Hematopoietic multipotent progenitor cell (in vitro differentiated cells): ENCODE results near the gene GSTO2. TPM values are rescaled to one million over a fixed set of nuclear protein-coding genes. Genes with fewer than 3 reads are reported as not detected.
"Not testable (repeated sequence)": the region's sequence is repeated elsewhere in the genome, so short reads cannot be mapped to it uniquely, and the experiment has no call there.

ENCODE experiments used
- DNase-seq, 3 donors: peaks; one replicate each; pipeline ENCODE4 v3.0.0-alpha.2; 2011 to 2015; ENCODE audit warnings: low read depth in 2 of 3, low spot score in 2 of 3
- total RNA-seq: library from RNA; depleted of rRNA; stranded (reverse); fragments of >200 nt; gene quantifications from one replicate; pipeline ENCODE4 v1.2.3, GENCODE V29; 2012

Gene GSTO2
- total RNA-seq = 5.7 TPM

- peak; percentile 89 to 100 (median 99) for DNase-seq
Observed at GRCh38 chr10:104268713-104269645, at the start of gene GSTO2. Gene GSTO2, plus strand, starts transcription at chr10:104269184. Its CDS starts 5,732 bp downstream, at chr10:104274916.

- DNase-seq = no peak
Observed at GRCh38 chr10:104220522-104220921, 48.5 kb upstream of the GSTO2 start.

GRCh38 chr10:104223304-104223703 lies 45.7 kb upstream of the GSTO2 start:
- DNase-seq = no peak

GRCh38 chr10:104230490-104230889 lies 38.5 kb upstream of the GSTO2 start:
- DNase-seq = no peak

- DNase-seq = peak; percentile 94 to 97 (median 96)
Observed at GRCh38 chr10:104231784-104232612, 37.0 kb upstream of the GSTO2 start, which contains the start of gene CFAP43. Gene CFAP43, minus strand, starts transcription at chr10:104232364. Its CDS starts 118 bp downstream, at chr10:104232246.

GRCh38 chr10:104232613-104233102 lies 36.3 kb upstream of the GSTO2 start:
- no peak for DNase-seq

GRCh38 chr10:104233817-104234216 lies 35.2 kb upstream of the GSTO2 start:
- DNase-seq = no peak

- DNase-seq = no peak
Observed at GRCh38 chr10:104234934-104235333, 34.0 kb upstream of the GSTO2 start.

GRCh38 chr10:104235801-104236200 lies 33.2 kb upstream of the GSTO2 start:
- no peak for DNase-seq

GRCh38 chr10:104240078-104240477 lies 28.9 kb upstream of the GSTO2 start:
- peak in 1 of 3 donors; percentile 39 for DNase-seq

- no peak for DNase-seq
Observed at GRCh38 chr10:104242545-104242944, 26.4 kb upstream of the GSTO2 start.

- not testable (repeated sequence) for DNase-seq
Observed at GRCh38 chr10:104243009-104243408, 26.0 kb upstream of the GSTO2 start.

GRCh38 chr10:104243512-104243911 lies 25.5 kb upstream of the GSTO2 start:
- DNase-seq = no peak

- no peak for DNase-seq
Observed at GRCh38 chr10:104245066-104245632, 23.8 kb upstream of the GSTO2 start.

GRCh38 chr10:104246976-104247375 lies 22.0 kb upstream of the GSTO2 start:
- peak in 2 of 3 donors; percentile 71 to 78 for DNase-seq

GRCh38 chr10:104247513-104248146 lies 21.4 kb upstream of the GSTO2 start:
- peak in 2 of 3 donors; percentile 59 to 78 for DNase-seq

GRCh38 chr10:104248931-104249330 lies 20.1 kb upstream of the GSTO2 start:
- DNase-seq = not testable (repeated sequence)

GRCh38 chr10:104250371-104250770 lies 18.6 kb upstream of the GSTO2 start:
- no peak for DNase-seq

- DNase-seq = no peak
Observed at GRCh38 chr10:104251443-104251842, 17.5 kb upstream of the GSTO2 start.

GRCh38 chr10:104252368-104252767 lies 16.6 kb upstream of the GSTO2 start:
- no peak for DNase-seq
